Activated CD4-positive, alpha-beta T cell treated with anti-CD3 and anti-CD28 coated beads for 48 hours (primary cell): ENCODE results near the gene CLOCK.
A peak's percentile ranks its signal among the peaks of the same experiment; 100 is the strongest.
"Not testable (repeated sequence)": the region's sequence is repeated elsewhere in the genome, so short reads cannot be mapped to it uniquely, and the experiment has no call there.

Experiments
- DNase-seq: peaks from one replicate; pipeline ENCODE4 v3.0.0-alpha.2; 2020

Gene CLOCK, protein sequence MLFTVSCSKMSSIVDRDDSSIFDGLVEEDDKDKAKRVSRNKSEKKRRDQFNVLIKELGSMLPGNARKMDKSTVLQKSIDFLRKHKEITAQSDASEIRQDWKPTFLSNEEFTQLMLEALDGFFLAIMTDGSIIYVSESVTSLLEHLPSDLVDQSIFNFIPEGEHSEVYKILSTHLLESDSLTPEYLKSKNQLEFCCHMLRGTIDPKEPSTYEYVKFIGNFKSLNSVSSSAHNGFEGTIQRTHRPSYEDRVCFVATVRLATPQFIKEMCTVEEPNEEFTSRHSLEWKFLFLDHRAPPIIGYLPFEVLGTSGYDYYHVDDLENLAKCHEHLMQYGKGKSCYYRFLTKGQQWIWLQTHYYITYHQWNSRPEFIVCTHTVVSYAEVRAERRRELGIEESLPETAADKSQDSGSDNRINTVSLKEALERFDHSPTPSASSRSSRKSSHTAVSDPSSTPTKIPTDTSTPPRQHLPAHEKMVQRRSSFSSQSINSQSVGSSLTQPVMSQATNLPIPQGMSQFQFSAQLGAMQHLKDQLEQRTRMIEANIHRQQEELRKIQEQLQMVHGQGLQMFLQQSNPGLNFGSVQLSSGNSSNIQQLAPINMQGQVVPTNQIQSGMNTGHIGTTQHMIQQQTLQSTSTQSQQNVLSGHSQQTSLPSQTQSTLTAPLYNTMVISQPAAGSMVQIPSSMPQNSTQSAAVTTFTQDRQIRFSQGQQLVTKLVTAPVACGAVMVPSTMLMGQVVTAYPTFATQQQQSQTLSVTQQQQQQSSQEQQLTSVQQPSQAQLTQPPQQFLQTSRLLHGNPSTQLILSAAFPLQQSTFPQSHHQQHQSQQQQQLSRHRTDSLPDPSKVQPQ

DNA sequence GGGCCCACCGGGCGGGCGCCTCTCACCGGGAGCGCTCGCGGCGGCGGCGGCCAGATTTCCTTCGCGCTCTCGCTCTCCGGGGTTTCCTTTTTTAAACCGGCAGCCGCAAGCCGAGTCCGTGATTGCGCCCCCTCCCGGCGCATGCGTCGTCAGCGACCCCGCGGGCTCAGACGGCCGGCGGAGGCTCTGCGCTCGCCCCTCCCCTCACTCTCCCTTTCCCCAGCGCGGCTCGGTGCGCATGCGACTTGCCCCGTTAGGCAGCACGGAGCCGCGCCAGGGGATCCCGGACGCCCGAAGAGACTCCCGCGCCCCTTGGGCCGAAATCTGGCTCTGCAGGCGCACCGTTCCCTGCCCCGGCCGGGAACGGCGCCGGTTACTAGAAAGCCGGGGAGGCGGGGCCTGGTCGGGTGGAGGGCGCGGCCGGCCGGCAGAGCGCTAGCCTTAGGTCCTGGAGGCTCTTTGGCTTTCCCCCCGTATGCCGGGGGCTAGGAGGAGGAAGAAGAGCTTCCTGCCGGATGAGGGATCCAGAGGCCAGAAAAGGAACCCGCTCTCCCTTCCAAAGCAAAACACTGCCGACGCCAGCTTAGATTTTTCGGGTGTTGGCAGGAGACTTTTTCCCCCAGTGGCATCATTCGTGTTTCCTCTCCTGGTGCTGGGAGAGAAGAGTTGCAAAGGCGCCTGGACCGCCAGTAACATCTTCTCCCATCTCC lies at the start of gene CLOCK:
Gene CLOCK, minus strand, starts transcription at position 154 of the 710 bp plus-strand sequence. CDS start 64,124 bp downstream, outside the sequence.
- DNase-seq = peak; percentile 85

- DNase-seq = no peak
These were observed 45.3 kb upstream of the CLOCK start, which contains the start of gene PDCL2 for GRCh38 chr4:55592014-55592413. Gene PDCL2 (minus strand): TSS chr4:55592245. CDS start chr4:55592109, 136 bp downstream.

DNA sequence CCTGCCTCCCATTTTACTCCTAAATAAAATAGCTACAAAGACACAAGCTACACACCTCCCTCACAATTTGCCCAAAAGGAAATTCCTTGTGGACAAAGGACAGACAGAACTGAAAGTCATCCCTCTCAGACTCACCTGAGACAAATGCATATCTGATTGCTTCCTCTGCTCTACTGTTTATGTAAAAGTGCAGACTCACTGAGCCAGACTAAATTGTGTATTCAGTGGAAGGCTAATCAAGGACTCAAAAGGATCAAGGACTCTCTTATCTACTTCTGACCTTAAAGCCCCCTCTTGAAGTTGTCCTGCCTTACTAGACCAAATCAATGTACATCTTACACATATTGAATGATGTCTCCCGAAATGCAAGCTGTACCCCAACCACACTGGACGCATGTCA lies 41.5 kb upstream of the CLOCK start:
- no peak for DNase-seq

DNA sequence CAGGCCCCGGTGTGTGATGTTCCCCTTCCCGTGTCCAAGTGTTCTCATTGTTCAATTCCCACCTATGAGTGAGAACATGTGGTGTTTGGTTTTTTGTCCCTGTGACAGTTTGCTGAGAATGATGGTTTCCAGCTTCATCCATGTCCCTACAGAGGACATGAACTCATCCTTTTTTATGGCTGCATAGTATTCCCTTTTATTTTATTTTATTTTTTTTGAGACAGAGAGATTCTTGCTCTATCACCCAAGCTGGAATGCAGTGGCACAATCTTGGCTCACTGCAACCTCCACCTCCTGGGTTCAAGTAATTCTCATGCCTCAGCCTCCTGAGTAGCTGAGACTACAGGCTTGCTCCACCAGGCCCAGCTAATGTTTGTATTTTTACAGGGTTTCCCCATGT lies 36.1 kb upstream of the CLOCK start:
- not testable (repeated sequence) for DNase-seq

- no peak for DNase-seq
These were observed 31.8 kb upstream of the CLOCK start for GRCh38 chr4:55578341-55579010.

DNA sequence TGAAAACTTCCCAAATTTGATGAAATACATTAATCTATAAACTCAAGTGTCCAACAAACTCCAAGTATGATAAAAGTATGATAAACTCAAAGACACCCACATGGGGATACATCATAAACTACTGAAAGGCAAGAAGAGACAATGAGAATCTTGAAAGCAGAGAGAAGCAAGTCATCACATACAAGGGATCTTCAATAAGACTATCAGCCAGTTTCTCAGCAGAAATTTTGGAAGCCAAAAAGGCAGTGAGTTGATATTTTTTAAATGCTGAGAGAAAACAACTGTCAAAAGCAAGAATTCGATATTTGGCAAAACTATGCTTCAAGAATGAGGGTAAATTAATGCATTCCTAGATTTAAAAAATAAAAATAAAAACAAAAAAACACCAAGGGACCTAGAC lies 28.8 kb upstream of the CLOCK start:
- DNase-seq = no peak

- DNase-seq = no peak
These were observed 27.5 kb upstream of the CLOCK start for GRCh38 chr4:55574252-55574651.

DNA sequence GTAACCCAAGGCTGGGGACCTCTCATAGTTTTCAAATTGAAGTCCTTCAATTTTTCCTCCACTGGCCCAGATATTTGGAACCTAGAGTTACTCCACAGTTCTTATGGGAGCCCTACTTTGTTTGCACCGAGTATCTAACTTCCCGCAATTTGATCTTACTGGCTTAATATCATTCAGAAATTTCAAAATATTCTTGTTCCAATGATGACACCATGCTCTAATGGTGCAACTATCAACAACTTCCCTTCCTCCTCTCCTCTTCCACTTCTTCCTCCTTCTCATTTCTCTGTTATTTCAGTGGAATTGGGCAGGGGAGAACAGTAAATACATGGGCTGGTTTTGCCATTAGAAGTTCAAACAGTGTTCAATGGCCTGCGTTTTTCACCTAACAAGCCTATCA lies 25.1 kb upstream of the CLOCK start:
- no peak for DNase-seq

- DNase-seq = no peak
These were observed 22.3 kb upstream of the CLOCK start for GRCh38 chr4:55568905-55569504.

GRCh38 chr4:55561889-55562288 lies 15.2 kb upstream of the CLOCK start:
- DNase-seq = no peak

- no peak for DNase-seq
These were observed 13.4 kb upstream of the CLOCK start for GRCh38 chr4:55560096-55560495.

GRCh38 chr4:55554453-55555030 lies 7.8 kb upstream of the CLOCK start:
- no peak for DNase-seq

DNA sequence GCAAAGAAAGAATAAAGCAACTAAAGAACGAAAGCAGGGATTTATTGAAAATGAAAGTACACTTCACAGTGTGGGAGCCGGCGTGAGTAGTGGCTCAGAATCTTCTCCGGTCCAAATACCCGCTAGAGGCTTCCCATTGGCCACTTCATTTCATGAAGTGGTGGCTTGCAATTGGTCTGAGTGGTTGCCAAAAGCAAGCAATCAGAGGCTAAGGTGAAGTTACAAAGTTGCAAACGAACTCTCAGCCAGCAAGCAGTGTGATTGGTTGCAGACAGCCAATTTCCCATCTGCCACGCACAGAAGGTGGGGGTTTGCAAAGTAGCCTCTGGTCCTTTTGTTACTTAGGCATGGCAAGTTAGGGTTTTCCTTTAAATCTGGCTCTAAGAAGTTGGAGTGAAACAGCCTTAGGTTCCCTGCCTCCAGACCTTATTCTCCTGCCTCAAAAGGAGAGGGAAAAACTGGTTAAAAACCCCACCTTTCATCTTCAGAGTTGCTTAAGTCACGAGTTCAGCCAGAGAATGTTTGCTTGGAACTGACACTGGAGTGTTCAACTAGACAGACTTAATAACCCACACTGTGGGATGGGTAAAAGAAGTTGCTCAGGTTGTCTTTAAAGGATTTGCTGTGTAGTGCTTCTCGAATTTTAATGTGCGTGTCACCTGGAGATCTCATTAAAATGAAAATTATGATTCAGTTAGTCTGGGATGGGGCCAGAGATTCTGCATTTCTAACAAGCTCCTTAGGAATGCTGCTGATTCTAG lies 6.9 kb upstream of the CLOCK start:
- no peak for DNase-seq

- DNase-seq = not testable (repeated sequence)
These were observed 5.3 kb upstream of the CLOCK start for GRCh38 chr4:55551964-55552363.

GRCh38 chr4:55549888-55550287 lies 3.2 kb upstream of the CLOCK start:
- DNase-seq = no peak

GRCh38 chr4:55547918-55548317 lies 1.2 kb upstream of the CLOCK start:
- DNase-seq = no peak

- no peak for DNase-seq
These were observed 709 bp upstream of the CLOCK start for GRCh38 chr4:55547466-55547770.

- no peak for DNase-seq
These were observed 278 bp downstream of the CLOCK start for GRCh38 chr4:55546506-55546755.

GRCh38 chr4:55545641-55546505 lies 836 bp downstream of the CLOCK start:
- DNase-seq = peak; percentile 73

- no peak for DNase-seq
These were observed 1.6 kb downstream of the CLOCK start for GRCh38 chr4:55545151-55545550.

GRCh38 chr4:55543858-55544257 lies 2.9 kb downstream of the CLOCK start:
- no peak for DNase-seq
